ENCODE data around the gene RPS8. TPM values are rescaled to one million over a fixed set of nuclear protein-coding genes. Genes with fewer than 3 reads are reported as not detected.

RPS8 gene
- total RNA-seq, 1 donor from 2014 or later, result 988 TPM

DNA sequence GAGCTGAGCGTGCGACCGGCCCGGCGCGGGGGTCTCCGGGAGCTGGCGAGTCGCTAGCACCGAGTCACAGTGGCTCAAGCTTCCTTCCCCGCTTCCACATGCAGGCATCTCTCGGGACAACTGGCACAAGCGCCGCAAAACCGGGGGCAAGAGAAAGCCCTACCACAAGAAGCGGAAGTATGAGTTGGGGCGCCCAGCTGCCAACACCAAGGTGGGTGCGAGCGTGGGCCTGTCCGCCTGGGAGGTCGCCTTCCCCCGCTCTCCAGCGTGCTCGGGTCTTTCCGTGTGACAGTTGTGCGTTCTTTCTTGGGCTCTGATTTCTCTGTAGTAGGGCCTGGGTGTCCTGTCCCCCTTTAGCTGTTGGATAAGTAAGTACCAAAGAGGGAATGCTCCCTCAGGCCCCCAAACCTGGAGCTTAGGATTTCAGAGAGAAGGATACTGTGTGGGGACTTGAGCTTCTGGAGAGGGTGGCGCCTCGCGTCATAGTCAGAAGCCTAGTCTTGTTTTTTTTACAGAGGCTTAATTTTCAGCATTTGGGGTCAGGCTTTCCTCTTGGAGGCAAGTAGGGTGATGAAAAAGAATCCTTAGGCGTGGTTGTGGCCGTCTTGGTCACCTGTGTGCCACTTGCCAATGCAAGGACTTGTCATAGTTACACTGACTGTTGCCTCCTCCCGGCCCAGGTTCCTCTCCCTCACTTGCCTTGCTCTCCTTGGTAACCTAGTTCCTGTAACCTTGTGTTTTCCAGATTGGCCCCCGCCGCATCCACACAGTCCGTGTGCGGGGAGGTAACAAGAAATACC lies 790 bp downstream of the RPS8 start:
- peak overlapping the region; percentile 84 for H3K27ac Mint-ChIP-seq (ENCODE audit: unreplicated experiment)
- peak overlapping the region; percentile 94 for H3K4me3 Mint-ChIP-seq (ENCODE audit: unreplicated experiment)
- H3K27me3 Mint-ChIP-seq (ENCODE audit: unreplicated experiment), result no peaks in the 10 kb centered on the region
- no peak for DNase-seq
- TF ChIP-seq, protein P1, sequence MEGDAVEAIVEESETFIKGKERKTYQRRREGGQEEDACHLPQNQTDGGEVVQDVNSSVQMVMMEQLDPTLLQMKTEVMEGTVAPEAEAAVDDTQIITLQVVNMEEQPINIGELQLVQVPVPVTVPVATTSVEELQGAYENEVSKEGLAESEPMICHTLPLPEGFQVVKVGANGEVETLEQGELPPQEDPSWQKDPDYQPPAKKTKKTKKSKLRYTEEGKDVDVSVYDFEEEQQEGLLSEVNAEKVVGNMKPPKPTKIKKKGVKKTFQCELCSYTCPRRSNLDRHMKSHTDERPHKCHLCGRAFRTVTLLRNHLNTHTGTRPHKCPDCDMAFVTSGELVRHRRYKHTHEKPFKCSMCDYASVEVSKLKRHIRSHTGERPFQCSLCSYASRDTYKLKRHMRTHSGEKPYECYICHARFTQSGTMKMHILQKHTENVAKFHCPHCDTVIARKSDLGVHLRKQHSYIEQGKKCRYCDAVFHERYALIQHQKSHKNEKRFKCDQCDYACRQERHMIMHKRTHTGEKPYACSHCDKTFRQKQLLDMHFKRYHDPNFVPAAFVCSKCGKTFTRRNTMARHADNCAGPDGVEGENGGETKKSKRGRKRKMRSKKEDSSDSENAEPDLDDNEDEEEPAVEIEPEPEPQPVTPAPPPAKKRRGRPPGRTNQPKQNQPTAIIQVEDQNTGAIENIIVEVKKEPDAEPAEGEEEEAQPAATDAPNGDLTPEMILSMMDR (IDR thresholded peaks at IDR 0.05; ENCODE audit: partially characterized antibody, unreplicated experiment), result no peak
- H3K9me3 Mint-ChIP-seq (ENCODE audit: unreplicated experiment), result peaks cover 2% of the 10 kb centered on the region
- peaks cover 14% of the 10 kb centered on the region for H3K4me1 Mint-ChIP-seq (ENCODE audit: low read depth, unreplicated experiment)
- no peaks in the 10 kb centered on the region for H3K36me3 Mint-ChIP-seq (ENCODE audit: unreplicated experiment)

DNA sequence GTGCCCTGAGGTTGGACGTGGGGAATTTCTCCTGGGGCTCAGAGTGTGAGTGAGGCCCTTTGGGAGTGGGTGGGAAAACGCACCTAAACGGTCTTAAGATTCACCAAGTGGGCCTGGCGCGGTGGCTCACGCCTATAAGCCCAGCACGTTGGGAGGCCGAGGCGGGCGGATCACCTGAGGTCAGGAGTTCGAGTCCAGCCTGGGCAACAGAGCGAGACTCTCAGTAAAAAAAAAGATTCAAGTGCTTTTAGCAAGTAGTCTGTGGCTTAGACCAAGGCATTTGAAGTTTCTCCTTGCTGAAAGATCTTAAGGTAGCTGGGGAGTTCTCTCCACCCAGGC lies 1.4 kb downstream of the RPS8 start:
- Mint-ChIP-seq H3K27ac (ENCODE audit: unreplicated experiment) (peak overlapping the region; percentile 84), H3K4me1 (ENCODE audit: low read depth, unreplicated experiment) (peaks cover 14% of the 10 kb centered on the region), H3K36me3 (ENCODE audit: unreplicated experiment) (no peaks in the 10 kb centered on the region), H3K9me3 (ENCODE audit: unreplicated experiment) (peaks cover 2% of the 10 kb centered on the region), H3K4me3 (ENCODE audit: unreplicated experiment) (peak overlapping the region; percentile 94), H3K27me3 (ENCODE audit: unreplicated experiment) (no peaks in the 10 kb centered on the region)
- TF ChIP-seq, protein P1 (IDR thresholded peaks at IDR 0.05; ENCODE audit: partially characterized antibody, unreplicated experiment), result no peak
- DNase-seq, result no peak

DNA sequence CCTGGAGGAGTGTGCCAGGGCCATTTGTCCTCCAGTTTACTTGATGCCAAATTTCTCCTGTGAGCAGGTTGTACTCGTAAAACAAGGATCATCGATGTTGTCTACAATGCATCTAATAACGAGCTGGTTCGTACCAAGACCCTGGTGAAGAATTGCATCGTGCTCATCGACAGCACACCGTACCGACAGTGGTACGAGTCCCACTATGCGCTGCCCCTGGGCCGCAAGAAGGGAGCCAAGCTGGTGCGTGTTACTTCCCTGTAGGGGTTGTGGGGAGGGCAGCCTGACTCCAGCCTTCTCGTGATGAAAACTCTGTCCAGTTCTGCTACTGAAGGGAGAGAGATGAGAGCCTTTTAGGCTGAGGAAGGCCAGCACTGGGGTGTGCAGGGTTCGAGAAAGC lies 2.2 kb downstream of the RPS8 start:
- DNase-seq, result no peak
- no peaks in the 10 kb centered on the region for H3K36me3 Mint-ChIP-seq (ENCODE audit: unreplicated experiment)
- H3K4me3 Mint-ChIP-seq (ENCODE audit: unreplicated experiment), result peak overlapping the region; percentile 94
- no peaks in the 10 kb centered on the region for H3K27me3 Mint-ChIP-seq (ENCODE audit: unreplicated experiment)
- peaks cover 14% of the 10 kb centered on the region for H3K4me1 Mint-ChIP-seq (ENCODE audit: low read depth, unreplicated experiment)
- H3K27ac Mint-ChIP-seq (ENCODE audit: unreplicated experiment), result peak overlapping the region; percentile 59
- TF ChIP-seq, protein P1 (IDR thresholded peaks at IDR 0.05; ENCODE audit: partially characterized antibody, unreplicated experiment), result no peak
- H3K9me3 Mint-ChIP-seq (ENCODE audit: unreplicated experiment), result peaks cover 2% of the 10 kb centered on the region

DNA sequence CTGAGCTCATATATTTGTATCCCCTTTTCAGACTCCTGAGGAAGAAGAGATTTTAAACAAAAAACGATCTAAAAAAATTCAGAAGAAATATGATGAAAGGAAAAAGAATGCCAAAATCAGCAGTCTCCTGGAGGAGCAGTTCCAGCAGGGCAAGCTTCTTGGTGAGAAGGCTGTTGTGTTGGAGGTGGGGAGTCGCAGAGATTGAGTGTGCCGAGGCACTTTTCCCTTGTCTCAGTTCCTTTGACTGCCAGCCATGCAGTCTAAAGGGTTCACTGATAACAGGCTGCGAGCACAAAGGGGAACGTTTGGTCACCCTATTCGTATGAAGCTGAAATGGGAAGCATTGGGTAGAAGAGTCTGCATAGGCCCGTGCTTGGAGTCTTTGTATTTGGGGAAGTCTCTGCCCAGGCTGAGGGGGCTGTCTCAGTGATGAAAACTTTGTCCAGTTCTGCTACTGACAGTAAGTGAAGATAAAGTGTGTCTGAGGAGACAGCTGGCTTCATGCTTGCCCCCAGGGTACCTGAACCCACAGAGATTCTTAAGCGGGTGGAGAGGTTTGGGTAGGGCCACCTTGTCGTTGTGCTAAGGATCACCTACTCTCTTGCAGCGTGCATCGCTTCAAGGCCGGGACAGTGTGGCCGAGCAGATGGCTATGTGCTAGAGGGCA lies 2.8 kb downstream of the RPS8 start:
- Mint-ChIP-seq H3K36me3 (ENCODE audit: unreplicated experiment) (no peaks in the 10 kb centered on the region), H3K4me1 (ENCODE audit: low read depth, unreplicated experiment) (peaks cover 14% of the 10 kb centered on the region), H3K27me3 (ENCODE audit: unreplicated experiment) (no peaks in the 10 kb centered on the region), H3K9me3 (ENCODE audit: unreplicated experiment) (peaks cover 2% of the 10 kb centered on the region), H3K27ac (ENCODE audit: unreplicated experiment) (no peak overlapping the region), H3K4me3 (ENCODE audit: unreplicated experiment) (peak overlapping the region; percentile 94)
- TF ChIP-seq, protein P1 (IDR thresholded peaks at IDR 0.05; ENCODE audit: partially characterized antibody, unreplicated experiment), result no peak
- DNase-seq, result no peak

All from glutamatergic neuron (in vitro differentiated cells).